Measurements from ENCODE around the gene KCTD12.
A peak's percentile ranks its signal among the peaks of the same experiment; 100 is the strongest.
"Not testable (repeated sequence)": the region's sequence is repeated elsewhere in the genome, so short reads cannot be mapped to it uniquely, and the experiment has no call there.

Gene KCTD12

DNA sequence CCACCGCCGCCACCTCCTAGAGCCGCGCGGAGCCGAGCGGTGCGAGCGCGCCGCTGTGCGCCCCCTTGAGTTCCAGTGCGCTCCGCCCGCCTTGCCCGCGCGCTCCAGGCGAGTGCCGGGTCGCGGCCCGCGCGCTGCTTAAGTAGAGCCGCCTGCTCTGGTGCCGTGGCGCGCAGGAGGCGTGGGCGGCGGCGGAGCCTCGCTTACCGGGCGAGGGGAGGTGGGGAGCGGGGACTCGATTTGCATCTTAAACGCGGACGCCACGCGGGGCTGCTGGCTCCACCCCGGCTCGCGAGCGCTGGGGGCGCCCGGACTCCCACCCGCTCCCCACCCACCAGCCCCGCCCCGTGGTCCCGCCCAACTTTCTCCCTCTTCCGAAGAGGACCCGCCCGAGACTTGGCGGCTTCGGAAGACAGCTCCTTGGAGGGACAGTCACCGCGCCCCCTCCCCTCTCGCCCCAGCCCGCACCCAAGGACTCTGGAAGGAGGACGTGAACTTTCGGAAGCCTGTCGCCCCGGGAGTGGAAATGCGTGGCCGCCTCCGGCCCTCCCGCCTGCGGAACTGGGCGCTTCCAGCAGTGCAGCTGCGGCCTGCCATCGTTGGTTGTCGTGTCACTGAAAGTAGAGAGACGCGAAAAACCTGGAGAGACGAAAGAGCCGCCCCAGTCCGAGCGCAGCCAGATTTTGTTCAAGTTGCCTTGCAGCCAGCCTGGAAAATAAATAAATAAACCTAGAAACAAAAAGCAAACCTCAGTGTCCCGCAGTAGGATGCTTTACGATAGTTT lies at the start of gene KCTD12:
Gene KCTD12, minus strand, starts transcription at position 114 of the 784 bp plus-strand sequence. CDS start 257 bp downstream, outside the sequence.
- DNase-seq = no peak

DNA sequence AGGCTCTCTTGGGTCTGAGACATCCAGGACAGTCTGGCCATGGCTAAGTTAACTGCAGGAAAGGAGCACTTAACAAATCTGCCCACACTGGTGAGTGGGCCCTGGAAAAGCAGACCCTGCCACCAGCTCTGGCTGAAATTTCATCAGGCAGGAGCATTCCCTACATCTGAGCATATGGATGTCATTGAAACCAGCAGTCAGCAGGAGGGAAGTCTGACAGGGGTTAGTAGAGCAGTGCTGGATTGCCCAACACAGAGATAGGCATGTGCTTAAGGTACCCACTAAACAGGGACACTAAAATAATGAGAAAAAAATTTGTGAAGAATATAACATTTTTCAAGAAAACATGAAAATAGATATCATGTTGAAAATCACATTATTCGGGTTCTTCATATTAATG lies 48.5 kb upstream of the KCTD12 start:
- DNase-seq = no peak

DNA sequence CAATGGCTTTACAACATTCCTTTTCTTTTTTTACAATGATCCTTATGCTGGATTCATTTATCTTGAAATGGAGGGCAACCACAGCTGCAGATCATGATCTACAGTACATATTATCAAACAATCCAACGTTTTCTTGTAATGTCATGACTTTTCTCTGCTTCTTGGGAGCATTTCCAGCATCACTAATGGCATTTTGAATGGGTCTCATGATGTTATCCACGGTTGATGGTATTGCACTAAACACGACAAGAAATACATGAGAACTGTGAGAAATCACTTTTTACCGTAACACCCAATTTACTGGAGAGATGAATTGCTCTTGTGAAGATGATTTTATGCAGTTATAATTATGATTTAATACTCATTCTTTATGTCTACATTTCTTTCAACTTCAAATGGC lies 45.9 kb upstream of the KCTD12 start:
- DNase-seq = no peak

DNA sequence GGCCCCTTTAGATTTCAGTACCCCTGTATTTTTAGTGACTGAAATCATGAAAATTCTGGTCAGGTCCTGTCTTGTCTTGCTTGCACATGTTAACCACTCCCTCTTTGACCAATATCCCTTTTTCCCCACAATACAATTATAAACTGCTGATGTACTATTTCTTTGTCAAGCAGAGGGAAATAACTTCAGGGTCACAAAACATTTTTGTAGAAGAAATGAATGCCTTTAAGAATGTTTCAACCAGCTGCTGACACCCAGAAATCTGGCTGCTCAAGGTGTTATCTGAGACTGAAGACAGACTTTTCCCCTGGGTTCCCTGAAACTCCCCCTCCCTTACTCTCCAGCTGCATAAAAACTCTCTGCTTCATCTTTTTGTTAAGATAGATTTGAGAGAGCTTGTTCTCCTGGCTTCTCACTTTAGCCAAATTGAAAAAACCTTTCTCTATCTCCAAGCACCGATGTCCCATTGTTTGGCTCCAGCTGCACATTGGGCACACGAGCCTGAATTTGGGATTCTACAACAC lies 43.7 kb upstream of the KCTD12 start:
- no peak for DNase-seq

DNA sequence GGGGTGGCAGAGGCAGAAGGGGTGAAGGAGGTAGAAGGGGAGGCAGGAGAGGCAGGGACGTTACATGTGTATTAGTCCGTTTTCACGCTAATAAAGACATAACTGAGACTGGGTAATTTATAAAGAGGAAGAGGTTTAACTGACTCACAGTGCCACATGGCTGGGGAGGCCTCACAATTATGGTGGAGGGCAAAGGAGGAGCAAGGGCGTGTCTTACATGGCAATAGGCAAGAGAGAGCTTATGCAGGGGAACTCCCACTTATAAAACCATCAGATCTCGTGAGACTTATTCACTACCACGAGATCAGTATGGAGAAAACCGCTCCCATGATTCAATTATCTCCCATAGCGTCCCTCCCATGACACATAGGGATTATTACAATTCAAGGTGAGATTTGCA lies 43.1 kb upstream of the KCTD12 start:
- no peak for DNase-seq

DNA sequence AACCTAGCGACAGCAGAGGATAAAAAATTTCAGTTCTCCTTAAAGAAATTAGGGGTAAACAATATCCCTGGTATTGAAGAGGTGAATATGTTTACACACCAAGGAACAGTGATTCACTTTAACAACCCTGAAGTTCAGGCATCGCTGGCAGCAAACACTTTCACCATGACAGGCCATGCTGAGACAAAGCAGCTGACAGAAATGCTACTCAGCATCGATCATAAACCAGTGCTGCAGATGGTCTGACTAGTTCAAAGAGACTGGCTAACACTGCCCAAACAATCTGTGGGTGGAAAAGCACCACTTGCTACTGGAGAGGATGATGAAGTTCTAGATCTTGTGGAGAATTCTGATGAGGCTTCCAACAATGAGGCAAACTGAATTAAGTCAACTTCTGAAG lies 42.3 kb upstream of the KCTD12 start:
- no peak for DNase-seq

DNA sequence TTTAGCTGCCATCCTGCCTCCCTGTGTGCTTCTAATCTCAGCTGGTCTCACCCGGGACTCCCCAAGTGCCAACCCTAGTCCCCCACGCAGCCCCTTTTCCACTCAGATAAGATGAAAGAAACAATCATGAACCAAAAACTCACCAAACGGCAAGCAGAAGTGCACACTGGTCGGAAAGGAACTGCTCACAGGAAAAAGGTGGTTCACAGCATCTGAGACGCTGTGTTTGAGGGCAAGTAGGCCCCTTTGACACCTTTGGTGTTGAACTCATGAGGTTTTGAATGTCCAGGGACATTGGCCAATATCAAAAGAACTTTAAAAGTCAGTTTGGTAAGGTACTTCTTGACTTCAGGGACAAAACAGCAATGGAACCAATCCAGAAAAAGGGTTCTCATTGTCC lies 41.8 kb upstream of the KCTD12 start:
- DNase-seq = no peak

DNA sequence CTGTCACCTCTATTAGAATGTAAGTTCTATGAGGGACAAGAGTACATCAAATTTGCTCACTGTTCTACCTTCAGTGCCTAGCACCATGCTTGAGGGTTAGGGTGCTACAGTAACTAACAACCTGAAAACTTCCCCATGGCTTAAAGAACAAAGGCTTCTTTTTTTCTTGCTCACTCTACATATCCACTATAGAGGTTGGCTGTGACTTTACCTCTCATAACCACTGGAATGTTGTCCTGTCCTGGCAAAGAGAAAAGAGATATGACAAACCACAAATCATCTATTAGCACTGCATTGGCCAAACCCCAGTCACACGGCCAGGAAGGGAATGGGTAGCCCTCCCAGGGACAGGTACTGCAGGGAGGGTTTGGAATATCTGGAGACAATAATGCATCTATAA lies 38.9 kb upstream of the KCTD12 start:
- DNase-seq = no peak

DNA sequence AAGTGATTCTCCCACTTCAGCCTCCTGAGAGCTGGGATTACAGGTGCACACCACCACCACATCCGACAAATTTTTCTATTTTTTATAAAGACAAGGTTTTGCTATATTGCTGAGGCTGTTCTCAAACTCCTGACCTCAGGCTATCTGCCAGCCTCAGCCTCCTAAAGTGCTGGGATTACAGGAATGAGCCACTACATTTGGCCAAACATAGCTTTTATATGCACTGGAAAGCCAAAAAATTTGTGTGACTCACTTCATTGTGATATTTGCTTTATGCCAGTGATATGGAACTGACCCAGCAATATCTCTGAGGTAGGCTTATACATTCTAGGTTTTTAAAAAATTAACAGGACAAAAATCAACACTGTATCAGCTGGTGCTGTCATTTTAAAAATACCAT lies 35.3 kb upstream of the KCTD12 start:
- DNase-seq = no peak

DNA sequence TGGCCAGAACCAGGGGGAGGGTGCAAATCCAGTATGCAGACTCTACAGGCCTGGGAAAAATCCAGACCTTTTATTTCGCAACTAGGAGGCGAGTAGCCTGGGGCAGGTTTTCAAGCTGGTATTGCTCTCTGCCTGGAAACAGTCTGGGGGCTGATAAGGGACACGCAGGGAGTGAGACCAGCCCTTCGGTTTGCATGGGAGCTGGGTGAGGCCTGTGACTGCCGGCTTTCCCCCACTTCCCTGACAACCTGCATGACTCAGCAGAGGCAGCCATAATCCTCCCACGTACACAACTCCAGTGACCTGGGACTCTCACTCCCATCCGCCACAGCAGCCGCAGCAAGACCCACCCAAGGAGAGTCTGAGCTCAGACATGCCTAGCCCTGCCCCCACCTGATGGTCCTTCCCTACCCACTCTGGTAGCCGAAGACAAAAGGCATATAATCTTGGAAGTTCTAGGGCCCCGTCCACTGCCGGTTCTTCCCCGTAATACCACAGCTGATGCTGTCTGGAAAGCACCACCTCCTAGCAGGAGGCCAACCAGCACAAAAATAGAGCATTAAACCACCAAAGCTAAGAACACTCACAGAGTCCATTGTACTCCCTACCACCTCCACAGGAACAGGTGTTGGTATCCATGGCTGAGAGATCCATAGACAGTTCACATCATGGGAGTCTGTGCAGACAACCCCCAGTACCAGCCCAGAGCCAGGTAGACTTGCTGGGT lies 31.7 kb upstream of the KCTD12 start:
- not testable (repeated sequence) for DNase-seq

DNA sequence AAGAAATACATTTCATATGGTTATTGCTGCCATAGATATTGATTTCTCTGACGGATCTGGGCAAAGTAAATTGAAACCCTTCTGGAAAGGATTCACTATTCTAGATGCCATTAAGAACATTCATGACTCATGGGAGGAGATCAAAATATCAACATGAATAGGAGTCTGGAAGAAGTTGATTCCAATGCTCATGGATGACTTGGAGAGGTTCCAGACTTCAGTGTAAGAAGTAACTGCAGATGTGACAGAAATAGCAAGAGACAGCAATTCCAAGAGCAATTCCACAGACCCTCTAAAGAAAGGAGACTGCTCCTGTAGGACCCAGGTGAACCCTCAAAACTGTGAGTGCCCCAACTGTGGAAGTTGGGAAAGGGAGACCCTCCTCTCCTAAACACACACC lies 30.9 kb upstream of the KCTD12 start:
- no peak for DNase-seq

DNA sequence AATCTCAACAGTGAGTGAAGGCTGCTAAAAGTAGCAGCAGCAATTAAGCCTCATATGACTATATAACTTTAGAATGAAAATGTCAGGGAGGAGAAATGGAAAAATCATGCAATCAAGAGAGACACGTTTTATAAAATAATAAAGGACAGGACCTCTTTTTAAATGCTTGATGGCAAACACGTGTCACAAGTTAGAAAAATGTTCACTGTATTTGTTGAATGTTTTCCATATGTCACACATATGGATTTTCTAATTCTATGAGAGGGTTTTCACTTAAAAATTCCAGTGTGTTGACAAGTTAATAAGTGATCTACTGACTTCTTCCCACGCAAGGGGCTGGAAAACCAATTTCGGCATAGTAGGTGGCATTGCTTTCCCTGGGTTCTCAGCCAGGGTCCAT lies 27.7 kb upstream of the KCTD12 start:
- no peak for DNase-seq

DNA sequence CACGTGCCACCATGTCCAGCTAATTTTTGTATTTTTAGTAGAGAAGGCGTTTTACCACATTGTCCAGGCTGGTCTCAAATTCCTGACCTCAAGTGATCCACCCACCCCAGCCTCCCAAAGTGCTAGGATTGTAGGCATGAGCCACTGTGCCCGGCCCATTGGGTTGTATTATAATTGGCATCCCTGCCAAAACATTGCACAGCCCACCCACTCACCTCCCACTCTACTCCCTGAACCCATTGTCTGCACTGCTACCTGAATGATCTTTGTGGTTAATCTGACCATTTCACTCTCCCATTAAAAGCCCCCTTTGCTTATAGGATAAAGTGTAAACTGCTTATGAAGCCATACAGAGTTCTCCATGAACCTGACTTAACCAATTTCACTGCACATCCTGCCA lies 26.3 kb upstream of the KCTD12 start:
- DNase-seq = no peak

DNA sequence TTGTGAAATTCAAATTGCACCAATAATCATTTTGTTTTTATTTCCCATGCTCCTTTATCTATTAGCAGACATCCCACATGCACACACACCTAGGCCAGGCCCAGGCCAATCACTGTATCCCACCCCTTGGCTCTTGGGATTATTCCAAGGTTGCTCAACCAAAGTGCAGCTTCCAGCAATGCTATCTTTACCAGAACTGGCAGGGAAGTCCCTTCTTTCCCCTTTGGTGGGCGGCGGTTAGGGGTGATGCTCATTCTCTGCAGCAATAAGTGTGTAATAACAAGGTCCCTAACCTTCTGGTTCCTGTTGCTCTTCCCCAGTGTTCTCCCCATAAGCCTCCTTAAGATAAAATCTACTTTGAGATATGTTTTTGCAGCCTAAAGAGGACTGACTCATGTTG lies 18.3 kb upstream of the KCTD12 start:
- no peak for DNase-seq

DNA sequence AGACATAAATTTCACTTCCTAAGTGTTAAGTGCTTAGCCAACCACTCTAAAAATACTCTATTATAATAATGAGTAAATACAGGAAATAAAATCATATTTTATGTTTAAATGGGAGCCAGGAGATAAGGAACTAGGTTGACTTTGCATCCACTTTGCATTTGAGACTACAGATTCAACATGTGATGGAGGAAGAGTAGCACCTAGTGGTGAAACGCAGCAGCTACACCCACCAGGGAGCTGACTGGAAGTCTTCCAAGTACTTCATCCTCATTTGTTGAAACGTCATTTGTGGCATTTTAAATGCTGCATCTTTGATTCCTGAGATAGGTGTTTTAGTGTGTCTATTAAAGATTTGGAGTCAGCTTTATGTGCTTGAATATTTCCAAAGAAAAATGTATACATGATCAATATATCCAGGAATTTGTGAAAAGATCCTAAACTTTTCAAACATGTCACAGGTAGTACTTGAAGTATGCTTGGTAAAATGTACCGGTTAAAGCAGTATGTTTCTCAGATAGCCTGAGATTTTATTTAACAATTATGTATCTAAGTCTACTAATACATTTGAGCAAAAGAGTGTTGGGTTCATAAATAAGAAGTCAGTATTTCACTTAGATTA lies 17.4 kb upstream of the KCTD12 start:
- DNase-seq = peak; percentile 30

DNA sequence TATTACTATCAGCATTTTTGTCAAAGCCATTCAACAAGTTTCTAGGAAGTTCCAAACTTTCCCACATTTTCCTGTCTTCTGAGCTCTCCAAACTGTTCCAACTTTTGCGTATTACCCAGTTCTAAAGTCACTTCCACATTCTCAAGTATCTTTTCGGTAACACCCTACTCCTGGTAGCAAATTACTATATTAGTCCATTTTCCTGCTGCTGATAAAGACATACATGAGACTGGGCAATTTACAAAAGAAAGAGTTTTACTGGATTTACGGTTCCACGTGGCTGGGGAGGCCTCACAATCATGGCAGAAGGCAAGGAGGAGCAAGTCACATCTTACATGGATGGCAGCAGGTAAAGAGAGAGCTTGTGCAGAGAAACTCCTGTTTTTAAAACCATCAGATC lies 12.9 kb upstream of the KCTD12 start:
- DNase-seq = not testable (repeated sequence)

DNA sequence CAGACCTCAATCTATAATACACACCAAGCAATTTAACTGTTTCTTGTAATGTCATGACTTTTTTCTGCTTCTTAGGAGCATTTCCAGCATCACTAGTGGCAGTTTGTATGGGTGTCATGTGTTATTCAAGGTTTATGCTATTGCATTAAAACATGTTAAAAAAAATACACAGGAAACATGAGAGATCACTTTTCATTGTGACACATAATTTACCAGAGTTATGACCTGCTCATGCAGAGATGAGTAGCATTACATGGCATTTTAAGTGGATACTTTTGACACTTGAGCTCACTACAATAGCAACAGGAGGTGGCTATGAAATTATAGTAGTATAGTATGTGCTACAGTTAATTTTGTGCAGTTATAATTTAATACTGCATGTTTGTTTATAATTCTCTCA lies 11.0 kb upstream of the KCTD12 start:
- DNase-seq = not testable (repeated sequence)

DNA sequence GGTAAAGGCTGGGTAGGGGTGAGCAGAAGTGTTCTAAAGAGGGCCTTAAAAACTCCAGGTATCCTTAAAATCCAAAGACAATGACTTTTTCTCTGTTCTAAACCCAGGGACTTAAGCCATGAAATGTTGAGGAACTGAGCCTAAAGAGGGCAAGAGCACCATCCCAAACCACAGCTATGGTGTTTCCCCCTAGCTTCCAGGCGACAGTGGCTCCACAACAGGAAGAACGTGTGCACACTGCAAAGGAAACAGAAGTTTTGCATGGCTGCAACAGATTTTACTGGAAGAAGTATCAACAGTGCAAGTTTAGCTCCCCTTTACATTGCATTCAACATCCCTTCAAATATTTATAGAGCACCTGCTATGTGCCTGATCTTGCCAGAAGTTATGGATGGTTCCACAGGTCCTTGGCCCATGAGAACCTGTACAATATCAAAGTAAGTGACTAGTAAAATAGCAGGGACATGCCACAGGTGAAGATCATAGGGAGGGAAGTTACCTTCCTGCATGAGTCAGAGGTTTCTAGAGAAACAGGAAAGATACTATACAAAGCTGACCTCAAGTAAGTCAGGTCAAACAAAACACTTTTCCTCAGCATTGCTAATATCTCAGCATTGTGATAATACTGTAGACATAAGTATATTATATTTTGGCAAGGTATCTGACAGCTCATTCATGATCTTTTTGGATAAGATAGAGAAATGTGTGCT lies 8.4 kb upstream of the KCTD12 start:
- DNase-seq = no peak

DNA sequence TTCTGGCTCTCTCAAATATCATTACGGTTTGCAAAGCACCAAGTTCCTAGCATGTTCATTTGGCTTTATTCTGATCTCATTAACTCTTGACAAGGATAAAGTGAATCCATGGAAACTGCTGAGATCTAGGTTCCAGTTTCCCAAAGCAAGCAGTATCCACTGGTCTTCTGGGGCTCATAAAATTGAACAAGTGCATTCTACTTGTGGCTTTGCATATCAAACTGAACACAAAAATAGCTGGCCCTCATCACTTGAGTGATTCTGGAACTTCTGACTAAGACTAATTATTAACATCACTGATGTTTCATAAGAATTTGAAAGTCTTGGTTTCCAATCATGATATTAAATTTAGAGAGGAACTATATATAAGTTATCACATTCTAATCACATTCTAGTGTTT lies 6.3 kb upstream of the KCTD12 start:
- no peak for DNase-seq

DNA sequence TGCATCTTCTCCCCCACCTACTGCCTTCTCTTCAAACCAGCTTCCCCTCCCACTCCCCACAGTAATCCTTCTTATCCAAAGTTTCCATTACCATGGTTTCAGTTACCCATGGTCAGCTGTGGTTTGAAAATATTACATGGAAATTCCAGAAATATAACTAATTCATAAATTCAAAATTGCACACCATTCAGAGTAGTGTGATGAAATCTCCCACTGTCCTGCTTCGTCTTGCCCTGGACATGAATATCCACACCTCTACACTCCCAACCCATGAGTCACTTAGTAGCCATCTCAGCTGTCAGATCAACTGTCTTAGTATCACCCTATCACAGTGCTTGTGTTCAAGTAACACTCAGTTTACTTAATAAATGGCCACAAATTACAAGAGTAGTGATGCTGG lies 3.8 kb upstream of the KCTD12 start:
- DNase-seq = no peak

DNA sequence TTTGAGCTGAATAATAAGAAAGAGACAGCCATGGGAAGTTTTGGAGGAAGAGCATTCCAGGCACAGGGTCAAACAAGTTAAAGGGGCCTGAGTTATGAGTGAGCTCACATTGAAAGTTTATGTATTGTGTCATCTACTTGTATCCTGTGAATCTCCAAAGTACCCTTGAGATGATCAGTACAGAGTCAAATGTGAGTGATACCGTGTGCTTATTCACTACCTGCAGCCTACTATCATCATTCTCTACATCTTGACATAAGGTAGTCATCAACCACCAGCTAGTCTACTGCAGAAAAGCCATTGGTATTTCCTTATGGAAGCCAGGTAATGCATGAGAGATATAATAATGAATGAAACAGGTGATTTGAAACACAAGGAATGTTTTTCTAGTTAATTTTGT lies 3.0 kb upstream of the KCTD12 start:
- no peak for DNase-seq

DNA sequence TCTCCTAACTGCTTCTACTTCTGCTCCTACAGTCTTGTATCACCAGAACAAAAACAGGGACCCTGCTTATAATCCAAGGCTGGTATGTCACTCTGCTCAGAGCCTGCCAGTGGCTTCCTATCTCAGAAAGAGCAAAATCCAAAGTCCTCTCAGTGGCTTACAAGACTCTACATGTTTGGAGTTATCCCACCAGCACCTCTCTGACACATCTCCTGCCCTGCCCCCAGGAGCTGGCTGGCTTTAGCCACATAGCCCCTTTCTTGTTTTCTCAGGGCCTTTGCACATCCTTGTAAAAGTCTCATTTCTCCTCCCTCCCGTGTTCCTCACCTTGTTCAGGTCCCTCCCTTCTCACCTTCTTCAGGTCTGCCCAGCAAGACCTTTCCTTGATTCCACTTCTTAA lies 2.2 kb upstream of the KCTD12 start:
- DNase-seq = no peak

DNA sequence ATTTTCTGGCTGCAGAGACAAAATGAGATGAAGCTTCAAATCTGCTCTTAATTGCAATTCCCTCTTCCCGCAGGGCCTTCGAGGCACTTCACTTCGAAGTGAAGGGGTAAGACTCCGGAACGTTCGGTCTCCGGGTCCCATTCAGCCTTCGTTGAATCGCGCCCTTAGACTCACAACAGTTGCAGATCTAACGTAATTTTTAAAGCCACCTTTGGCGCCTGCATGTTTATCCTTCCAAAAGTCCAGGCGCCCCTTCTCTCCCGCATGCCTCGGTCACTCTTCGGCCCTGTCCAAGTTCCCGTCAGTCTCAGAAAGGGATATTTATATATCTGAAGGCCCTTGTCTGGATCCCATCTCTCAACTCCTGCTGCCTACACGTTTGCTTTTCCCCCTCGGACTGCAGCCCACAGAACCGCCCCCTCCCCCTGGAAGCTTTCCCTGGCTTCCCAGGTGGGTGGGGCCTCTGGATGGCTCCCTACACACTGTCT lies 915 bp upstream of the KCTD12 start:
- no peak for DNase-seq
